Neuronal stem cell (in vitro differentiated cells): ENCODE data around the gene GDPD3.

Experiments used
- DNase-seq: peaks from one replicate; pipeline ENCODE4 v3.0.0-alpha.2; 2013; ENCODE audit warnings: low spot score
- H2AFZ ChIP-seq: one replicate; pipeline ENCODE4 v1.6.1; 2013; ENCODE audit warnings: mild to moderate bottlenecking, low read length, inconsistent platforms
- H2AK5ac ChIP-seq: 2 replicates; pipeline ENCODE4 v1.6.1; 2013; ENCODE audit warnings: low read depth, mild to moderate bottlenecking, inconsistent platforms, low read length, moderate library complexity, mixed read lengths
- H2BK120ac ChIP-seq: 2 replicates; pipeline ENCODE4 v1.6.1; 2013; ENCODE audit warnings: low read depth, mild to moderate bottlenecking, inconsistent platforms, low read length, moderate library complexity, mixed read lengths
- H2BK12ac ChIP-seq: one replicate; pipeline ENCODE4 v1.6.1; 2013; ENCODE audit warnings: low read length, inconsistent platforms
- H2BK15ac ChIP-seq: 2 replicates; pipeline ENCODE4 v1.6.1; 2013; ENCODE audit warnings: mild to moderate bottlenecking, low read length, inconsistent platforms, mixed read lengths
- H2BK5ac ChIP-seq: one replicate; pipeline ENCODE4 v1.6.1; 2013; ENCODE audit warnings: inconsistent platforms, mild to moderate bottlenecking, low read length, moderate library complexity
- H3K14ac ChIP-seq: one replicate; pipeline ENCODE4 v1.6.1; 2013; ENCODE audit warnings: low read length, inconsistent platforms
- H3K18ac ChIP-seq: 2 replicates; pipeline ENCODE4 v1.6.1; 2013; ENCODE audit warnings: low read length, inconsistent platforms
- H3K23ac ChIP-seq: 2 replicates; pipeline ENCODE4 v1.6.1; 2013; ENCODE audit warnings: low read depth, mild to moderate bottlenecking, mixed read lengths, low read length, inconsistent platforms; ENCODE audit not compliant: poor library complexity
- H3K27ac ChIP-seq: replicated peaks from 3 replicates; pipeline ENCODE4 v1.5.1; 2013; ENCODE audit warnings: low read length, inconsistent platforms
- H3K27me3 ChIP-seq, 3 experiments: 2 replicates each; pipeline ENCODE4 v1.6.1; 2013; ENCODE audit warnings: low read length in 3 of 3, mild to moderate bottlenecking in 2 of 3, inconsistent platforms in 1 of 3, low read depth in 1 of 3, mixed read lengths in 1 of 3, moderate library complexity in 1 of 3; ENCODE audit not compliant: control insufficient read depth in 3 of 3, insufficient read depth in 3 of 3
- H3K36me3 ChIP-seq, 2 donors: replicated peaks in 1 of 2; 2 replicates each; pipeline ENCODE4 v1.6.1; 2013; ENCODE audit warnings: low read length in 2 of 2; ENCODE audit not compliant: control insufficient read depth in 2 of 2, insufficient read depth in 2 of 2
- H3K4ac ChIP-seq: 2 replicates; pipeline ENCODE4 v1.6.1; 2013; ENCODE audit warnings: inconsistent platforms, mild to moderate bottlenecking, low read length, moderate library complexity
- H3K4me1 ChIP-seq, 2 donors: 1 replicate in 1 of 2; 2 replicates in 1 of 2; pipeline ENCODE4 v1.6.1; 2013; ENCODE audit warnings: low read length in 2 of 2, low read depth in 1 of 2; ENCODE audit not compliant: control insufficient read depth in 2 of 2, insufficient read depth in 1 of 2
- H3K4me2 ChIP-seq: one replicate; pipeline ENCODE4 v1.6.1; 2013; ENCODE audit warnings: mild to moderate bottlenecking, low read length, inconsistent platforms; ENCODE audit not compliant: insufficient read depth, poor library complexity, severe bottlenecking
- H3K4me3 ChIP-seq, 2 donors: 2 replicates each; pipeline ENCODE4 v1.5.1; 2013; ENCODE audit warnings: low read length in 2 of 2, mild to moderate bottlenecking in 2 of 2, inconsistent platforms in 1 of 2, moderate library complexity in 1 of 2
- H3K79me1 ChIP-seq: one replicate; pipeline ENCODE4 v1.6.1; 2013; ENCODE audit warnings: low read depth, mild to moderate bottlenecking, inconsistent platforms, low read length, moderate library complexity
- H3K9ac ChIP-seq: one replicate; pipeline ENCODE4 v1.6.1; 2013; ENCODE audit warnings: mild to moderate bottlenecking, low read depth, low read length, inconsistent platforms; ENCODE audit not compliant: poor library complexity
- H3K9me3 ChIP-seq, 2 donors: replicated peaks in 1 of 2; 2 replicates each; pipeline versions ENCODE3 to v1.6.1; 2013; ENCODE audit warnings: low read length in 2 of 2, mild to moderate bottlenecking in 2 of 2, inconsistent platforms in 1 of 2, low read depth in 1 of 2, mixed read lengths in 1 of 2, moderate library complexity in 1 of 2; ENCODE audit not compliant: control insufficient read depth in 2 of 2, insufficient read depth in 1 of 2
- H4K8ac ChIP-seq: one replicate; pipeline ENCODE4 v1.6.1; 2013; ENCODE audit warnings: low read depth, mild to moderate bottlenecking, inconsistent platforms, low read length, moderate library complexity
- H4K91ac ChIP-seq: one replicate; pipeline ENCODE4 v1.6.1; 2013; ENCODE audit warnings: low read length, low read depth, mild to moderate bottlenecking, inconsistent platforms; ENCODE audit not compliant: poor library complexity
- WGBS, 2 donors: extraction: QIAGEN DNeasy Blood & Tissue Kit; methylation state at CpG; one replicate each; pipeline ENCODE4 v1.1.7; 2013; ENCODE audit warnings: missing lambda C conversion rate in 2 of 2, mixed read lengths in 1 of 2; ENCODE audit not compliant: insufficient read length in 2 of 2, insufficient replicate concordance in 1 of 2; ENCODE audit errors: extremely low coverage in 2 of 2; 5-methylcytosine and 5-hydroxymethylcytosine counted together

The GDPD3 gene

DNA sequence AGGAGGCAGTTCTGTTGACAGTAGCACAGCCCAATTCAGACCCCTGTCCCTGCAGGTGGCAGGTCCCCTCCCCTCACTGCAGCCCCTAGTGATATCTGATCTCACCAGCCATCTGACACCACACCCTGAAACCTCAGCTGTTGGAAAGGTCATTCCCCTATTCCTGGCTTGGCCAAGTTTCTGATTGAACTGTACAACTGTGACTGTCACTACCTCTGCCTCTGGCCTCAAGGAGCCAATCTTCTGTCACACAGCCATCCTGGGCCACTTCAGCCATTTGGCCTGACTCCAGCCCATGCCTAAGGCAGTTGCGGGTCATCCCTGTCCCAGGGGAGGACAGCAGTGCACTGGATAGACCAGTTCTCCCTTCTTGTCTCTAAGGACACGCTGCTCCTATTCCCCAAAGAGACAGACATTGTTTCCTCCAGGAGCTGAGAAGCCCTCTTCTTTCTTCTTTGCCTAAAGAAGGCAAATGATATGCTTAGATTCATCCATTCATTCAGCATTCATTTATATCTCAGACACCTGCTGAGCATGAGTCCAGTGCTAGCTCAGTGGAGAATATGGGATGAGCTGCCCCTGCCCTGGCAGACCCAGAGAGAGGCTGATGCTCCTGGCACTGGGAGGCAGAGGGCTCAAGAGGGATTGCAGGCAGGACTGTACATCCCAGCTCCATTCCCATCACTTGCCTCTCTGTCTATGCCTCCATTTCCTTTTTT is 52.3 kb downstream of the GDPD3 start:
- no peak overlapping the region for H4K8ac ChIP-seq
- H3K14ac ChIP-seq, result no peak overlapping the region
- H3K4me1 ChIP-seq, result peaks cover 12% of the 10 kb centered on the region in 2 donors
- no peak overlapping the region for H3K4me2 ChIP-seq
- no peaks in the 10 kb centered on the region for H3K27me3 ChIP-seq
- no peak overlapping the region for H3K18ac ChIP-seq
- no peak overlapping the region for H3K4ac ChIP-seq
- no peak overlapping the region for H3K4me3 ChIP-seq
- no peak overlapping the region for H4K91ac ChIP-seq
- WGBS, 2 donors, result no CpG with 5 or more reads among the region's 2 CpGs
- H3K9ac ChIP-seq, result peak overlapping the region; percentile 64
- DNase-seq, result no peak
- peaks cover 3 to 42% of the 10 kb centered on the region in 2 donors for H3K36me3 ChIP-seq
- no peak overlapping the region for H2BK5ac ChIP-seq
- no peak overlapping the region for H2BK120ac ChIP-seq
- no peaks in the 10 kb centered on the region for H3K9me3 ChIP-seq
- H2AK5ac ChIP-seq, result no peak overlapping the region
- H2BK15ac ChIP-seq, result no peak overlapping the region
- no peak overlapping the region for H2BK12ac ChIP-seq
- no peak overlapping the region for H3K27ac ChIP-seq
- H2AFZ ChIP-seq, result no peak overlapping the region
- H3K79me1 ChIP-seq, result peaks cover 3% of the 10 kb centered on the region
- no peak overlapping the region for H3K23ac ChIP-seq

GRCh38 chr16:30060346-30060745 is 53.0 kb downstream of the GDPD3 start:
- H4K8ac ChIP-seq, result no peak overlapping the region
- H2BK12ac ChIP-seq, result no peak overlapping the region
- H3K4ac ChIP-seq, result no peak overlapping the region
- no peak overlapping the region for H3K9ac ChIP-seq
- no peak overlapping the region for H3K18ac ChIP-seq
- H2AFZ ChIP-seq, result no peak overlapping the region
- H2BK15ac ChIP-seq, result no peak overlapping the region
- H3K9me3 ChIP-seq, result no peaks in the 10 kb centered on the region
- H4K91ac ChIP-seq, result no peak overlapping the region
- H3K14ac ChIP-seq, result no peak overlapping the region
- H3K4me1 ChIP-seq, result peaks cover 12% of the 10 kb centered on the region in 2 donors
- no peak for DNase-seq
- H3K27ac ChIP-seq, result no peak overlapping the region
- H3K27me3 ChIP-seq, result no peaks in the 10 kb centered on the region
- H2AK5ac ChIP-seq, result no peak overlapping the region
- no peak overlapping the region for H2BK5ac ChIP-seq
- H3K4me3 ChIP-seq, result no peak overlapping the region
- no peak overlapping the region for H3K4me2 ChIP-seq
- peaks cover 3 to 44% of the 10 kb centered on the region in 2 donors for H3K36me3 ChIP-seq
- H3K79me1 ChIP-seq, result no peaks in the 10 kb centered on the region
- no peak overlapping the region for H3K23ac ChIP-seq
- H2BK120ac ChIP-seq, result no peak overlapping the region
- no CpG with 5 or more reads among the region's 4 CpGs for whole genome bisulfite sequencing, 2 donors

- Histone ChIP-seq H3K18ac (no peak overlapping the region), H3K27ac (no peak overlapping the region), H2BK120ac (no peak overlapping the region), H2AK5ac (no peak overlapping the region), H2BK12ac (no peak overlapping the region), H3K4me1 (peaks cover 4 to 6% of the 10 kb centered on the region in 2 donors), H3K27me3 (no peaks in the 10 kb centered on the region), H3K79me1 (no peaks in the 10 kb centered on the region), H4K91ac (no peak overlapping the region), H3K14ac (no peak overlapping the region), H3K9me3 (no peaks in the 10 kb centered on the region), H3K36me3 (peaks cover 2 to 34% of the 10 kb centered on the region in 2 donors), H3K4me3 (peak overlapping the region in 1 of 2 donors; percentile 28), H4K8ac (no peak overlapping the region), H3K9ac (no peak overlapping the region), H3K4ac (no peak overlapping the region), H2BK5ac (no peak overlapping the region), H3K23ac (no peak overlapping the region), H3K4me2 (no peak overlapping the region), H2AFZ (no peak overlapping the region), H2BK15ac (no peak overlapping the region)
- DNase-seq, result no peak
- WGBS, 2 donors, result no CpG with 5 or more reads among the region's 10 CpGs
Observed at GRCh38 chr16:30054959-30055553, 58.3 kb downstream of the GDPD3 start.
